GM18505 (cell line): ENCODE data around the gene SMIM11.
A peak's percentile ranks its signal among the peaks of the same experiment; 100 is the strongest.

ENCODE experiments used
- ATAC-seq: cut with Tn5 transposase; IDR thresholded peaks from one replicate; pipeline ENCODE4 v1.9.1; 2021; ENCODE audit not compliant: unreplicated experiment
- POLR2A ChIP-seq: IDR thresholded peaks from 4 replicates; pipeline ENCODE4 v1.6.1; 2011; ENCODE audit warnings: borderline replicate concordance; ENCODE audit not compliant: insufficient read depth, insufficient read length; ENCODE audit errors: extremely low read depth

Gene SMIM11

GRCh38 chr21:34374940-34375618 lies at the start of gene SMIM11:
Gene SMIM11, plus strand, starts transcription at chr21:34375507. Its CDS starts 3,998 bp downstream, at chr21:34379505.
- peak; percentile 91 for ATAC-seq

GRCh38 chr21:34330055-34330454 lies 45.3 kb upstream of the SMIM11 start:
- no peak for ATAC-seq
- no peak for TF ChIP-seq POLR2A

- no peak for ATAC-seq
Measured at GRCh38 chr21:34331726-34332125, 43.6 kb upstream of the SMIM11 start.

GRCh38 chr21:34332347-34332746 lies 43.0 kb upstream of the SMIM11 start:
- no peak for ATAC-seq
- TF ChIP-seq POLR2A, result no peak

More at GRCh38 chr21:34331726-34332125, 43.6 kb upstream of the SMIM11 start:
- TF ChIP-seq POLR2A, result no peak

DNA sequence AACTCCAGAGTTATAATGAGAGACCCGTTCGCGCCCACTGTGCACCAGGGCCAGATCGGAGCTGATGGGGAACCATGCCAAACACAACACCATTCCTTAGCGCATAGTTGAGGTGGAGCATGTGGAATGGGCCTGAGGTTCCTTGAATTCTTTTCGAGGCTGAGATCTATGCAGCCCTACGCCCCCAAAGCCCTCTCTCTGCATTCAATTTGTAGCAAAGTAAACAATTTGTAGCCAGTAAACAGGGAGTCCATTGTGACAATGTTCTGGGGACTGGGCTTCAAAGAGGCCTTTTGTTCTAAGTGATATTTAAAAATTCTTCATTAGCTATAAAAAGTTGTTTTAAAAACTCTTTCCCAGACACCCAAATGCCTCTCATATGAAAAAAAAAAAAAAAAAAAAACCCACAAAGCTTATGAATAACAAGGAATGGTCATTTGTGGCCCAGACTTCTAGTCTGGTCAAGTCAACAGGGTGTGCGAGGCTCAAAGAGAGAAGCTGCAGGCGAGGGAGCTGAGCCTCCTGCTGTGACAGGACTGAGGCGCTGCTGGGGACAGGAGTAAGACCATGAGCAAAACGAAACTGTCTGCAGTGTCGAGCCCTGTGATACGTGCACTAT lies 42.1 kb upstream of the SMIM11 start:
- ATAC-seq, result no peak
- TF ChIP-seq POLR2A, result no peak

GRCh38 chr21:34335316-34335715 lies 40.0 kb upstream of the SMIM11 start:
- no peak for ATAC-seq
- no peak for TF ChIP-seq POLR2A

DNA sequence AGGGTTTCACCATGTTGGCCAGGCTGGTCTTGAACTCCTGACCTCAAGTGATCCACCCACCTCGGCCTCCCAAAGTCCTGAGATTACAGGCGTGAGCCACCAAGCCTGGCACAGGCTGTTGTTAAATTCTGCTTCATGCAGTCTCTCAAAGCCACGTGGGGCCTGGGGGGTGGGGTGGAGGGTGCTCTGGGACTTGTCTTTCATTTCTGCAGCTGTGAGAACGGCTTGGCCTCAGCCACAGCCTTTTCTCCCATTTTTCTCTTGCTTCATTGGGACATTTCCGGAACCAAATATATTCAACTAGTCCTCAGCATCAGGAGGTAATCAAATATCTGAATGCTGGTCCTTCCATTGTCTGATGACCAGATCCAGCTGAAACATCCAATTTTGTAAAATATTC lies 39.1 kb upstream of the SMIM11 start:
- no peak for ATAC-seq
- no peak for TF ChIP-seq POLR2A

GRCh38 chr21:34336756-34337391 lies 38.4 kb upstream of the SMIM11 start:
- TF ChIP-seq POLR2A, result no peak
- no peak for ATAC-seq

DNA sequence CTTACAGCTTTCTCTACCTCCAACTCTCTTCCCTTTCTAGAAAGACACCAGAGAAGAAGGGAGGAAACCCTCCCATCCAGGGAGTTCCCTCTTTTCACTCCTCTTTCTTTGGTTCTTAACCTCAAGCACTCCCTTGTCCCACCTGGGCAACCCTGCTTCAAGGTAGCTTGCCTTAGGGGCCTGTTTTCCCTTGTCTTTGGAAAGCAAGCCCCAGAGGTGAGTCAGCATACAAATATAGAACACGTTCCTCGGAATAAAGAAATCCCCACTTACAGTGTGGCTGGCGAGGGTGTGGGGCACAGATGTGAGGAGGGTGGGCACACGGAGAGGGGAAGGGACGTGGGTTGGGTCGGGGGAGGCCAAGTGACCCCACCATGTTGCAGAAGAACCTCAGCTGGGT lies 37.6 kb upstream of the SMIM11 start:
- no peak for TF ChIP-seq POLR2A
- ATAC-seq, result no peak

GRCh38 chr21:34338226-34338625 lies 37.1 kb upstream of the SMIM11 start:
- ATAC-seq, result no peak
- TF ChIP-seq POLR2A, result no peak

DNA sequence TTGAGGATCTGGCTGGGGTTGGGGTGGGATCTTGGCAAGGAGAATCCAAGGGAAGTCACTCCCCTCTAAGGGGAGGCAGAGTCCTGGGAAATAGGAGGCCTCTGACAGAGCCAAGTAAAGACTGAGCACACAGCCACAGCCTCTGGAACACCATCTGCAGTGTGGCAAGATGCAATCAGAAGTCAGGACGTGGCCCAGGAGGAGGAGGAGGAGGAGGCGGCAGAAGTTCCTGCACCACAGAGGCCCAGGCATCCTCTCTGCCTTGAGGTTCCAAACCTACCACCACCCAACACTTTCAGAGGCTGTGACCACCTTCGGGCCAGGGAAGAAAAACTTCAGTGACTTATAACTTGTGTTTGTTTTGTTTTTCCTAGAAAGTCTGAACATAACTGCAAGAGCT lies 35.2 kb upstream of the SMIM11 start:
- ATAC-seq, result no peak
- no peak for TF ChIP-seq POLR2A

- no peak for TF ChIP-seq POLR2A
- ATAC-seq, result no peak
Measured at GRCh38 chr21:34342476-34342875, 32.8 kb upstream of the SMIM11 start.

GRCh38 chr21:34343347-34343746 lies 32.0 kb upstream of the SMIM11 start:
- no peak for TF ChIP-seq POLR2A
- ATAC-seq, result no peak

- no peak for ATAC-seq
- TF ChIP-seq POLR2A, result no peak
Measured at GRCh38 chr21:34343838-34344381, 31.4 kb upstream of the SMIM11 start.

GRCh38 chr21:34344584-34344983 lies 30.7 kb upstream of the SMIM11 start:
- no peak for ATAC-seq
- no peak for TF ChIP-seq POLR2A
